Fibroblast of skin of back (primary cell): ENCODE measurements around the gene SEZ6.

Source experiments
- DNase-seq: peaks from one replicate; pipeline ENCODE4 v3.0.0-alpha.2; 2013

Gene SEZ6

GRCh38 chr17:28928061-28928460 lies 77.8 kb downstream of the SEZ6 start:
- DNase-seq: peak; percentile 46

GRCh38 chr17:28926786-28927185 lies 79.0 kb downstream of the SEZ6 start:
- DNase-seq: no peak

DNA sequence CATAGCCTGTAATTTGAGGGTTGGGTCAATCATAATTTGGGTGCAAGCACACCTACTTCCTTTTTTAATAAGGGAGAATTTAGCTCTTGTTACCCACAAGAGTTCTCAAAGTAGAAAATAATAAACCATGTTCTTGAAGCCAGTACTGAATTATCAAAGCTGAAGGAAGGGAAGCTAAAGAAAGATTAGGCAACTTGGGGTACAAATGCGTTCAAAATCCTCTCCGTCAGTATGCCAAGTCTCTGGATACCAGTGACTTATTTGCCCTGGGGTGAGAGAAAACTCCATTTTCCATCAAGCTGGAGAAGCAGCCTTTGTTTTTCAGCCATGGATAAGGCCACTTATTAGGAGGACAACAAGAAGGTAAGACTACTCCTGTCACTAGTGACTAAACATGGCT lies 79.5 kb downstream of the SEZ6 start:
- no peak for DNase-seq

DNA sequence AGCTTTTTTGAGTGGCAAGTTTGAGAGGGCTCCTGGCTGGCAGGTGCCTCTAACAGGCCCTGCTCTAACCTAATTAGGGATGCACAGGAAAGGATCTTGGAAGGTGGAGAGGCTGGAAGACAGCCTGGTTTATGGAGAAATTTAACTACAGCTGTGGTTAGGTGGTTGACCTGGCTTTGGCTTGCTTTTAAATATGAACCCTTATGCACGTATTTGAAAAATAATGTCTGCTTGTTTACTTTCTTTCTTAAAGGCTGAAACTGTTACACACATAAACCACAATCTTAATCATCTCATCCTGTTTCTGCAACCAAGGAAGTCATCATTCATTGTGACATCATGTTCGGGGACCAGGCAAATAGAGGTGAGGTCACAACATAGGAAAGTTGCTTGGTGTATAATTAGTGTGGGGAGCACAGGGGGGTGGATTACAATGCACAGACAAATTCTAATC lies 79.9 kb downstream of the SEZ6 start:
- DNase-seq: peak; percentile 71

DNA sequence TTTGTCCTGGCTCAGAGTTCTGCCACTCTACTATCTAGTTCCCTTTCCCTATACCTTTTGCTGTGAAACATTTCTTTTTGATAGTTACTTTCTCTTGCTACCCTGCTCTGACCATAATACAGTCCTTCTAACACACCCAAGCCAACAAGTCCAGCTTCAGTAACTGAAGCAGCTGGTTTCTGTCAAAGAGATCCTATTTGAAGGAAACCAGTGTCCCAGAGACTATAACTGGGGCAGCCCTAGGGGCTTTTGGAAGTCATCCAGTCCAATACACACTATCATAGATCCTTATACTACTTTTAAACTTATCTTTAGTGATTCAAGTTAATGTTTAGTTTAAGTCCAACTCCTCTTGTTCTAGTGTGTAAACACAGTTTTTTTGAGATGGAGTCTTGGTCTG lies 85.6 kb downstream of the SEZ6 start:
- no peak for DNase-seq

DNA sequence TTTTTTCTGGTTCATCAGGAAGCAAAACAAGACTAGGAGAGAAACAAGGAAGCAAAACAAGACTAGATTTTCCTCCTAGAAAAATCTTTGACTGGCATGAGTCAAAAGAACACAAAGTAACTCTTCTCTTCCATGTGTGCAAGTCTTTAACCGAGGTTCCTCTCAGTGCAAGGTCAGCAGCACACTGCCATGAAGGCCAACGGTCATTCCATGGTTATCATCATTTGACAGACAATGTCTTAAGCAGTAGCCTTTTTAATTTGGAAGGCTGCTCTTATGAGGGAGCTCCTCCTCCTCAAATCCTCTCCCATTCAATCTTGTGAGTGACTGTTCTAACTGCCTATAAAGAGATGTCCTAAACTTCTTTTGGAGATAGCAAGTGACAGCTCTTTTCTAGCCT lies 87.5 kb downstream of the SEZ6 start:
- DNase-seq: no peak

GRCh38 chr17:28917465-28917864 lies 88.4 kb downstream of the SEZ6 start:
- no peak for DNase-seq

GRCh38 chr17:28917029-28917428 lies 88.8 kb downstream of the SEZ6 start:
- no peak for DNase-seq

- peak; percentile 35 for DNase-seq
Measured at GRCh38 chr17:28916302-28916934, 89.4 kb downstream of the SEZ6 start.

DNA sequence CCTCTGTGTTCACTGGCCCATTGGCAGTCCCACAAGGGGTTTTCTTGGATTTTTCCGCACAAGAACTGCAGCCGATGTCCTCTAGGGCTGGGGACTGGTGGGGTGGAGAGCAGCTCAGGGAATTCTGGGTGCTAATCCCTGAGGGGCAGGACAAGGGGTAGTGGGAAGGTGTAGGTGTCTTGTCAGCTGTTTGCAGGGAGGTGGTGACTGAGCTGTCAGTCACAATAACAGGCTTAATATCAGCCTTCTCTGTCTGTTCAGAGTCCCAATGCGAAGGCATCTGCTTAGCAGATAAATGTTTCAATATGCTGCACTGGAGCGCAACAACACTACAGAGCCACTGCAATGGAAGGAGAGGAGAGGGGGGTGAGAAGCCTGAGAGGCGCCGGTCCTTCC lies 92.9 kb downstream of the SEZ6 start:
- no peak for DNase-seq

DNA sequence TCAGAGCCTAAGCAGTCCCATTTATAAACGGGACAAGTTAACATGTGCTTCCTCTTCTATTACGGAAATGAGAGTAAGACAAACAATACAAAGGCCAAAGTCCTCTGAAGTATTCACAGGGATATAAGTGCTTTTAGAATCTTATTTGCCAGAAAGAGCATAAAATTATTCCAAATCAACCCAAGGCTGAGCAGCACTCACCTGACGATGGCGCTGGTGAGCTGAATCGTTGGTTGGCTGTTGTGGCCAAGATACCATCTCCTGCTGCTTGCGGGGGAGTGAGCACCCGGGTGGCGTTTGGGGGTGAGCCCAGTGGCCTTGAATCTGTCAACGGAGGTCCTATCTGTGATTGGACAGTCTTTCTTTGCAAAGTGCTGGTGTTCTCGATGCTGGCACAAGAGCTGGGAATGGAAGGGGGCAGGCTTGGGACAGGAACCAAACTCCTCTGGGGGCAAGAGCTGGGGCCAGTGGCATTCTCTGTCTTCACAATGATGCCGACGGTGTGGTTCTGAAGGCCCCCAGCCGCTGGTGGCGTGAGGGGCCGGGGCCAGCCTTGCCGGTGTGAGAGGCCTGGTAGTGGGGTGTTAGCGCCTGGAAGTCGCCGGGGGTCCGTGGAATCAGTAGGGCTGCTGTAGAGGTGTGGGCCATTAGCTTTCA lies 93.4 kb downstream of the SEZ6 start:
- DNase-seq: no peak

GRCh38 chr17:28911411-28912045 lies 94.3 kb downstream of the SEZ6 start:
- DNase-seq: no peak

- DNase-seq: no peak
Measured at GRCh38 chr17:28910534-28910933, 95.3 kb downstream of the SEZ6 start.

GRCh38 chr17:28908640-28909167 lies 97.1 kb downstream of the SEZ6 start:
- peak; percentile 56 for DNase-seq

GRCh38 chr17:28907709-28908475 lies 97.9 kb downstream of the SEZ6 start:
- no peak for DNase-seq

DNA sequence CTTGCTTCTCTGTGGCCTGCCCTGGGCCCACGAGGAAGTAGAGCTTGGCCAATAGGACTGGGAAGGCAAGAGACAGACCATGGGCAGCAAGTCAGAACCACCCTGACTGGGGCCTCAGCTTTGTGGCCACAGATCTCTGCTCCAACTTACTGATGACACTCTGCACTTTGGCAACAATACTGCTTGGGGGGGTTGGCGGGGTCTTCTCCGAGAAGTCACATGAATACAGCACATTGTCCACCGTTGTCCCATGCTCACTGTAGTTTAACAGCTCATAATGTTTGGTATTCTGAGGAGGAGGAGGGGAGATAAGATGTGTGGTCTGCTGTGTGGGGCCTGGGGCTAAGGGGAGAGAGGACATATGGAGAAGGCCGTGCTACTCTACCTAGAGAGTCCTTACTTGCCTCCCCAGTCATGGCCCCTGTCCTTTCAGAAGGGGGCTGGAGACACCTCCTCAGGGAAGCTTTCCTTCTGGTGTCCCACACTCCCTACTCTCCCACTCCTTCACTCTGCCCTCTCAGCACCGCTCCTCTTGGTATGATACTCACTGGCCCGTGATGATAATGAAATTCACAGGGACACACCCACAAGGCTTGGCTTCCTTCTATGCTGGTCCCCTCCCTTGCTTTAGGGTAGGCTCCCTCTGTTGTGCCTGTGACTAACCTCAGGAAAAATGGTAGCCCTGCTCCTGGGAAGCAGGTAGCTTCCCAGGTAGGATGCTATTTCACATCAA lies 99.0 kb downstream of the SEZ6 start:
- no peak for DNase-seq

GRCh38 chr17:28906276-28906675 lies 99.6 kb downstream of the SEZ6 start:
- no peak for DNase-seq
